Transverse colon (tissue), 4 donors: ENCODE data around the gene GPX2. TPM values are rescaled to one million over a fixed set of nuclear protein-coding genes. Genes with fewer than 3 reads are reported as not detected.
A peak's percentile ranks its signal among the peaks of the same experiment; 100 is the strongest.

Experiments used
- DNase-seq: peaks from one replicate; pipeline ENCODE4 v3.0.0-alpha.2; 2019
- H3K27ac ChIP-seq, 4 donors: fragments of 200-600 bp; sonication (generic); 2 replicates each; pipeline ENCODE4 v1.5.1; 2016 to 2018; ENCODE audit warnings: inconsistent platforms in 4 of 4
- H3K27me3 ChIP-seq: fragments of 200-600 bp; sonication (generic); 2 replicates; pipeline ENCODE4 v1.5.1; 2017; ENCODE audit warnings: inconsistent platforms
- H3K36me3 ChIP-seq, 4 donors: fragments of 200-600 bp; sonication (generic); 2 replicates each; pipeline ENCODE4 v1.5.1; 2017 to 2019; ENCODE audit warnings: inconsistent platforms in 4 of 4
- H3K4me1 ChIP-seq, 4 donors: fragments of 200-600 bp; sonication (generic); 2 replicates each; pipeline ENCODE4 v1.5.1; 2017 to 2020; ENCODE audit warnings: inconsistent platforms in 4 of 4
- H3K4me3 ChIP-seq, 4 donors: fragments of 200-600 bp; sonication (generic); 1 replicate in 1 of 4; 2 replicates in 3 of 4; pipeline versions ENCODE4 v1.5.1 to v1.6.1; 2017 to 2019; ENCODE audit warnings: inconsistent platforms in 4 of 4
- H3K9me3 ChIP-seq, 2 donors: fragments of 200-600 bp; sonication (generic); 2 replicates each; pipeline ENCODE4 v1.5.1; 2017 to 2019; ENCODE audit warnings: inconsistent platforms in 2 of 2
- CTCF ChIP-seq, 5 experiments: fragments of 200-600 bp in 3 of 5; fragments of 450-650 bp in 2 of 5; sonication (generic) in 3 of 5; IDR thresholded peaks; 1 replicate in 2 of 5; 2 replicates in 3 of 5; pipeline ENCODE4 v1.5.1; 2016 to 2017; ENCODE audit warnings: antibody characterized with exemption in 5 of 5, inconsistent platforms in 3 of 5, mild to moderate bottlenecking in 2 of 5, moderate library complexity in 1 of 5
- EP300 ChIP-seq: sonication (generic); formaldehyde crosslinking; IDR thresholded peaks from one replicate; pipeline ENCODE4 v1.6.1; 2017; ENCODE audit warnings: antibody characterized with exemption, low read depth
- POLR2A ChIP-seq: fragments of 450-650 bp; IDR thresholded peaks from one replicate; pipeline ENCODE4 v1.6.1; 2016; ENCODE audit warnings: antibody characterized with exemption, mild to moderate bottlenecking, moderate library complexity
- POLR2AphosphoS5 ChIP-seq, 3 donors: sonication (generic); formaldehyde crosslinking; IDR thresholded peaks; one replicate each; pipeline ENCODE4 v1.6.1; 2016; ENCODE audit warnings: antibody characterized with exemption in 3 of 3
- WGBS, 2 donors: methylation state at CpG; one replicate each; pipeline ENCODE4 v1.1.5; 2018; ENCODE audit warnings: low coverage in 1 of 2; 5-methylcytosine and 5-hydroxymethylcytosine counted together
- in situ Hi-C, 4 donors: fragments of 200-750 bp; cut with MboI; loops; one replicate each; pipeline versions ENCODE4 v1.15.0 to v1.15.1; 2017; ENCODE audit warnings: low sequenced_read_pairs in 3 of 4, low pct_ligation_motif_present in 1 of 4, low pct_unique_long_range_greater_than_20kb in 1 of 4
- intact Hi-C: fragments of 100-400 bp; cut with DNase I; formaldehyde crosslinking; loops from one replicate; pipeline ENCODE4 v1.15.1; 2023; ENCODE audit warnings: low total_unique reads
- total RNA-seq, 4 donors: library from RNA; depleted of rRNA; stranded (reverse); fragments of >200 nt; gene quantifications; one replicate each; pipeline ENCODE4 v1.1.0, GENCODE V29; 2016

Gene GPX2
- total RNA-seq, 4 donors from 2014 or later: 7.9 to 292 (median 204) TPM

GRCh38 chr14:64974563-64974962 is 32.0 kb upstream of the GPX2 start:
- DNase-seq: no peak
- Histone ChIP-seq H3K36me3 (no peaks in the 10 kb centered on the region), H3K9me3 (no peaks in the 10 kb centered on the region), H3K4me1 (peaks cover 0 to 30% (median 21%) of the 10 kb centered on the region in 4 donors), H3K27ac (no peak overlapping the region), H3K4me3 (no peak overlapping the region), H3K27me3 (no peaks in the 10 kb centered on the region)
- intact Hi-C loops (no loop called here), in situ Hi-C loops (no loop called here)
- WGBS, 2 donors: 77 to 88% methylated on average over 1 to 8 of the region's 8 CpGs
- TF ChIP-seq POLR2AphosphoS5 (IDR thresholded peaks at IDR 0.05): no peak
- TF ChIP-seq CTCF (IDR thresholded peaks at IDR 0.05): no peak
- no peak for TF ChIP-seq POLR2A
- no peak for TF ChIP-seq EP300

- Histone ChIP-seq H3K36me3 (no peaks in the 10 kb centered on the region), H3K9me3 (no peaks in the 10 kb centered on the region), H3K4me3 (no peak overlapping the region), H3K4me1 (peaks cover 0 to 31% (median 21%) of the 10 kb centered on the region in 4 donors), H3K27me3 (no peaks in the 10 kb centered on the region), H3K27ac (no peak overlapping the region)
- intact Hi-C loops (no loop called here), in situ Hi-C loops (no loop called here)
- DNase-seq: no peak
- TF ChIP-seq POLR2A (no peak), EP300 (no peak), POLR2AphosphoS5 (IDR thresholded peaks at IDR 0.05) (no peak), CTCF (IDR thresholded peaks at IDR 0.05) (no peak)
- 93% methylated on average over 9 of the region's 9 CpGs; no CpG with 5 or more reads in 1 of the 2 donors for WGBS, 2 donors
Measured at GRCh38 chr14:64973826-64974225, 31.3 kb upstream of the GPX2 start.

- TF ChIP-seq POLR2A (no peak), POLR2AphosphoS5 (IDR thresholded peaks at IDR 0.05) (peak in 2 of 3 donors; percentile 15 to 60), EP300 (no peak), CTCF (IDR thresholded peaks at IDR 0.05) (no peak)
- DNase-seq: peak; percentile 37
- in situ Hi-C loops (no loop called here), intact Hi-C loops (no loop called here)
- Histone ChIP-seq H3K4me3 (peak overlapping the region in 2 of 4 donors; percentile 79), H3K27ac (peak overlapping the region; percentile 45 to 83 (median 72)), H3K27me3 (no peaks in the 10 kb centered on the region), H3K36me3 (no peaks in the 10 kb centered on the region), H3K4me1 (peaks cover 0 to 31% (median 21%) of the 10 kb centered on the region in 4 donors), H3K9me3 (no peaks in the 10 kb centered on the region)
- WGBS, 2 donors: 57 to 61% methylated on average over 5 to 8 of the region's 8 CpGs
Measured at GRCh38 chr14:64973026-64973442, 30.5 kb upstream of the GPX2 start.

- H3K36me3 ChIP-seq: no peaks in the 10 kb centered on the region
- intact Hi-C loops (no loop called here), in situ Hi-C loops (no loop called here)
- peak within 1 kb of the TSS; percentile 79 to 95 (median 82) for H3K4me3 ChIP-seq
- peaks cover 0 to 31% (median 21%) of the 10 kb centered on the region in 4 donors for H3K4me1 ChIP-seq
- H3K9me3 ChIP-seq: no peaks in the 10 kb centered on the region
- TF ChIP-seq POLR2A: no peak
- TF ChIP-seq EP300: no peak
- no peak for TF ChIP-seq POLR2AphosphoS5 (IDR thresholded peaks at IDR 0.05)
- no peak for TF ChIP-seq CTCF (IDR thresholded peaks at IDR 0.05)
- WGBS, 2 donors: 0% methylated on average over 37 of the region's 96 CpGs; no CpG with 5 or more reads in 1 of the 2 donors
- no peaks in the 10 kb centered on the region for H3K27me3 ChIP-seq
- peak; percentile 32 for DNase-seq
- H3K27ac ChIP-seq: peak within 1 kb of the TSS; percentile 52 to 83 (median 72)
Measured at GRCh38 chr14:64971943-64972791, 29.6 kb upstream of the GPX2 start, which contains the start of gene RAB15. Gene RAB15, minus strand, starts transcription at chr14:64972336. Its CDS starts 260 bp downstream, at chr14:64972076.
